Muscle layer of duodenum (tissue), 2 donors: Measurements from ENCODE around the gene RBM15.

Source experiments
- H3K27ac ChIP-seq: one replicate; pipeline ENCODE4 v1.7.0; 2013; ENCODE audit warnings: mild to moderate bottlenecking, low read length
- H3K27me3 ChIP-seq: one replicate; pipeline ENCODE4 v1.7.0; 2013; ENCODE audit warnings: low read depth, mild to moderate bottlenecking, control low read depth, low read length
- H3K36me3 ChIP-seq, 2 donors: one replicate each; pipeline ENCODE4 v1.7.0; 2013; ENCODE audit warnings: low read length in 2 of 2, control low read depth in 1 of 2, mild to moderate bottlenecking in 1 of 2; ENCODE audit not compliant: insufficient read depth in 2 of 2, control insufficient read depth in 1 of 2
- H3K4me1 ChIP-seq, 2 donors: one replicate each; pipeline ENCODE4 v1.7.0; 2013; ENCODE audit warnings: low read length in 2 of 2, mild to moderate bottlenecking in 2 of 2, control low read depth in 1 of 2, moderate library complexity in 1 of 2; ENCODE audit not compliant: insufficient read depth in 2 of 2, control insufficient read depth in 1 of 2
- H3K4me3 ChIP-seq, 2 donors: one replicate each; pipeline ENCODE4 v1.7.0; 2013; ENCODE audit warnings: low read length in 2 of 2, low read depth in 1 of 2, mild to moderate bottlenecking in 1 of 2
- H3K9me3 ChIP-seq, 2 donors: one replicate each; pipeline ENCODE4 v1.7.0; 2013; ENCODE audit warnings: low read length in 2 of 2, control low read depth in 1 of 2, mild to moderate bottlenecking in 1 of 2; ENCODE audit not compliant: control insufficient read depth in 1 of 2
- donor health status: healthy.

Gene RBM15

DNA sequence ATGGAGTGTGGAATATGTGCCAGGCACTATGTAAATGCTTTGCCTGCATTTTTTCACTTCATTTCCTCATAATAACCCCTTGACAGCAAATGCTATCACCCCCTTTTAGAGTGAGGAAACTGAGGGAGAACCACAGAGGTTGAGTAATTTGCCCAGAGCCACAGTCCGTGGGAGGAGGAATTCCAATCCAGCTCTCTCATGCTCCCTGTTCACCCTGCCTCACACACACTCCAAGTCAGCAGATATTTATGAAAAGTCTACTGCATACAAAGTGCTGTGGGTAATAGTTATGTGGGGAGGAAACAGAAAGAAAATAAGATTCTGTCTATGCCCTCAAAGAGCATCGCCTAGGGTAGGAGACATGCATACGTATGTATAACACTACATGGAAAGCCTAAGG lies 30.9 kb upstream of the RBM15 start:
- H3K4me1 ChIP-seq, result peaks cover 0 to 6% of the 10 kb centered on the region in 2 donors
- no peak overlapping the region for H3K4me3 ChIP-seq
- H3K27me3 ChIP-seq, result no peaks in the 10 kb centered on the region
- H3K27ac ChIP-seq, result no peak overlapping the region
- H3K9me3 ChIP-seq, result no peaks in the 10 kb centered on the region
- no peaks in the 10 kb centered on the region for H3K36me3 ChIP-seq

DNA sequence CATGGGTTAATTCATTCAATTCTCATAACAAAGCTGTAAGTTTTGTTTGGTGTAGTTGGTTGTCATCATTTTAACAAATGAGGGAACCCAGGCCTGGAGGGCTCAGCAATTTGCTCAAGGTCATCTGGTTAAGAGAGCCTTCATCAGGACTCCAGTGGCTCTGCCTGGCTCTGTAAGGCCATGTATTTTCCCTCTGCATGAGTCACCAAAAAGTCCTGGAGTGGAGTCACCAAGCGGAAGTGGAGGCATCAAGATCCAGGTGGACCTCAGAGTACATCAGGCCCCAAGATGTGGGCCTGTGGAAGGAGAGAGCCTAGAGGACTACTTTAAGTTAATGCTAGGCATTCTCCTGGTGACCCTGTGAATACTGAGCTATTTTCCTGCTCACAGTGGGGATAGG lies 30.0 kb upstream of the RBM15 start:
- Histone ChIP-seq H3K27ac (no peak overlapping the region), H3K36me3 (no peaks in the 10 kb centered on the region), H3K4me1 (peaks cover 0 to 6% of the 10 kb centered on the region in 2 donors)

DNA sequence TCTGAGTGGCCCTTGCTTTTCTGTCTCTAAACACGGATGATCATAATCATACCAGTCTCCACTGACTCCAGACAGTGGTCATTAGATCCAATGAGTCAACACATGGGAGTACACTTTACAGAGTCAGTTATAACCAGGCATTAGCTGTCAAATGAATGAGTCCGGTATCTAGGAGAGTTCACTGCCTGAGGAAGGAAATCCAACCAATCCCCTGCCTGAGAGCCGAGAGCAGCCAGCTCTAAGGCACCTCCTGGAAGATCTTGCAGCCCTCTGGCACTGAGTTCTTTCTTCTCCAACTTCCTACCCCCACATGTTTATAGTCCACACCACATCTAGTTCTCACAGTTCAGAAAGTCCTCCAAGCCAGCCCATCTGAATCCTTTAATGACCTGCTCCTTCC lies 29.4 kb upstream of the RBM15 start:
- no peaks in the 10 kb centered on the region for H3K36me3 ChIP-seq
- no peak overlapping the region for H3K4me3 ChIP-seq
- no peaks in the 10 kb centered on the region for H3K9me3 ChIP-seq
- H3K27me3 ChIP-seq, result no peaks in the 10 kb centered on the region
- peaks cover 0 to 6% of the 10 kb centered on the region in 2 donors for H3K4me1 ChIP-seq
- H3K27ac ChIP-seq, result no peak overlapping the region

More for the DNA sequence above, 30.0 kb upstream of the RBM15 start:
- H3K27me3 ChIP-seq, result no peaks in the 10 kb centered on the region
- H3K9me3 ChIP-seq, result no peaks in the 10 kb centered on the region
- no peak overlapping the region for H3K4me3 ChIP-seq

DNA sequence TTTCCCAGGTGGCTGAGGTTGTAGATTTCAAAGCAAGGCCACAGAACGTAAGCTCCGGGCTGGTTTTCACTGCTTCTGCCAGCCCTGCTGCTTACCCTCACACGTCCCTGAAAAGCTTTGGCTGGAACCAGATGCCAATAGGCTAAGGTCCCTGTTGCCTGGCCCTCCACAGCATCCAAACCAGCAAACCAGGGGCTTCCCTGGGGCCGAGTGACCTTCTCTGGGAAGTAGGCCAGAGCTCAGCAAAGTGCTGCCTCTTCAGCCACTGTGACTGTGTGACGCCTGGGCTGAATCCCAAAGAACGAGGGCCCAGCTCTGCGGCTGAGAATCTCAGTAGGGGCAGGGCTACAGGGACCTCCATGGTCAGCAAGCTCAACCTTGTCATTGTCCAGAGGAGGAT lies 28.9 kb upstream of the RBM15 start:
- peaks cover 0 to 6% of the 10 kb centered on the region in 2 donors for H3K4me1 ChIP-seq
- H3K27ac ChIP-seq, result no peak overlapping the region
- no peaks in the 10 kb centered on the region for H3K27me3 ChIP-seq
- no peak overlapping the region for H3K4me3 ChIP-seq
- H3K36me3 ChIP-seq, result no peaks in the 10 kb centered on the region
- no peaks in the 10 kb centered on the region for H3K9me3 ChIP-seq

DNA sequence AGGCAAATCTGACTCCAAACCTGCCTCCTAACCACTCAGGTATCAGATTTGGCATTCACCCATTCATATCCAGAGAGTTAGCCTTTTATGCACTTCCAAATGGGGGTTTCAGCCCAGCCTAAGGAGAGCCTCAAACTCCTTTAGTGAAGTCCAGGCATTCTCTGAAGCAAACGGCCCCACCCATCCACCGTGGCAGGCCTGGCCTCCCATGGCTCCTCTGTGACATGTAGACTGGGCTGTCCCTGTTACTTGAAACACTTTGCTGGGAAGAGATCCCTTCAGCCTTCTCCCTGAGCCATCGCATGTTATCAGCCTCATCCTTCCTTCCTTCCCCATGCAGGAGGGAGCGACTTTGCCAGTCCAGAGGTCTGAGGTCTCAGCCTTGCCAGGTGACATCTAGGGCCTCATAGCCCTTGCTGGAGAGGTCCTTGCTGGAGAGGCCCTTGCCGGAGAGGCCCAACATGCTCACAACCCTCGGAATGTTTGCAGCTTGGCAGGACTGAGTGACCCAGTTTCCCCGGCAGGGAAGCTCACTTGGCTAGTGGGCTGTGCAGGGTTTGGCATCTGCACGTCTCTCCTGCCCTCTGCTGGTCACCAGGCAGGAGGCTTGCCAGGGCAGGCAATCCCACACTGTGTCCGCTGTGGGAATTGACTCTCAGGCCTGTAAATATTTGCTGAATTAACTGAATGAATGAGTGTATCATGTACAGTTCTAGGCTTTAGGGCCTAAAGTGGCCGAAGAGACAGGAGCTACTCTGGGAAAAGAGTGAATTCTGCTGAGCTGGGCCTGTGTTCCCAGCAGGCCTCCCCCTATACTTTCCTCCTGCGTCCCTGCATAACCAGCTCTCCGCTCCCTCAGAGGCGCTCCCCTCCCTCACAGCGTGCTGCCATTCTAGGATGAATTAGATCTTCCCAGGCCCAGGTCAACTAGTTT lies 26.7 kb upstream of the RBM15 start:
- H3K27me3 ChIP-seq, result no peaks in the 10 kb centered on the region
- no peaks in the 10 kb centered on the region for H3K9me3 ChIP-seq
- H3K36me3 ChIP-seq, result no peaks in the 10 kb centered on the region
- H3K4me1 ChIP-seq, result peaks cover 0 to 6% of the 10 kb centered on the region in 2 donors
- no peak overlapping the region for H3K4me3 ChIP-seq
- H3K27ac ChIP-seq, result no peak overlapping the region

GRCh38 chr1:110316735-110317134 lies 22.4 kb upstream of the RBM15 start:
- Histone ChIP-seq H3K4me1 (no peaks in the 10 kb centered on the region), H3K27ac (no peak overlapping the region), H3K4me3 (no peak overlapping the region), H3K27me3 (no peaks in the 10 kb centered on the region), H3K9me3 (no peaks in the 10 kb centered on the region), H3K36me3 (no peaks in the 10 kb centered on the region)

GRCh38 chr1:110318046-110318445 lies 21.1 kb upstream of the RBM15 start:
- Histone ChIP-seq H3K4me1 (no peaks in the 10 kb centered on the region), H3K36me3 (no peaks in the 10 kb centered on the region), H3K9me3 (no peaks in the 10 kb centered on the region), H3K27ac (no peak overlapping the region), H3K4me3 (no peak overlapping the region), H3K27me3 (no peaks in the 10 kb centered on the region)

GRCh38 chr1:110319332-110320167 lies 19.6 kb upstream of the RBM15 start:
- H3K4me3 ChIP-seq, result no peak overlapping the region
- H3K27me3 ChIP-seq, result no peaks in the 10 kb centered on the region
- no peaks in the 10 kb centered on the region for H3K36me3 ChIP-seq
- H3K27ac ChIP-seq, result peak overlapping the region; percentile 11
- H3K4me1 ChIP-seq, result no peaks in the 10 kb centered on the region
- no peaks in the 10 kb centered on the region for H3K9me3 ChIP-seq

DNA sequence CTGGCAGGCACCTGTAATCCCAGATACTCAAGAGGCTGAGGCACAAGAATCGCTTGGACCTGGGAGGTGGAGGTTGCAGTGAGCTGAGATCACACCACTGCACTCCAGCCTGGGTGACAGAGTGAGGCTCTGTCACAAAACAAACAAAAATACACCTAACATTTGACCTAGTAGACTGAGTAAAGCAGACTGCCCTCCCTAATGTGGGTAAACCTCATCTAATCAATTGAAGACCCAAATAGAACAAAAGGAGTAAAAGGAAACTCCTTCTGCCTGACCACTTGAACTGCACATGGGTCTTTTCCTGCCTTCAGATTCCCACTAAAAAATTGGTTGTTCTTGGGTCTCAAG lies 19.0 kb upstream of the RBM15 start:
- no peaks in the 10 kb centered on the region for H3K4me1 ChIP-seq
- no peaks in the 10 kb centered on the region for H3K27me3 ChIP-seq
- no peaks in the 10 kb centered on the region for H3K9me3 ChIP-seq
- H3K4me3 ChIP-seq, result no peak overlapping the region
- no peaks in the 10 kb centered on the region for H3K36me3 ChIP-seq
- no peak overlapping the region for H3K27ac ChIP-seq

DNA sequence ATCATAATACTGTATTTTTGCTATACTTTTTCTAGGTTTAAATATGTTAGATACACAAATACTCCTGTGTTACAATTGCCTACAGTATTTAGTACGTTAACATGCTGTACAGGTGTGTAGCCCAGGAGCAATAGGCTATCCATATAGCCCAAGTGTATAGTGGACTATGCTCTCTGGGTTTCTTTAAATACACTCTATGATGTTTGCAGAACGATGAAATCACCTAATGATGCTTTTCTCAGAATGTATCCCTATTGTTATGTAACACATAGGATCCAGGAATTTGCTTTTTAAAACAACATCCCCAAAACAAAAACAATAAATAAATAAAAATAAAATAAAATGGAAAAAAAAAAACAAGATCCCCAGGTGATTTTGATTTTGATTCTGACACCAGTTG lies 18.1 kb upstream of the RBM15 start:
- Histone ChIP-seq H3K4me3 (no peak overlapping the region), H3K36me3 (no peaks in the 10 kb centered on the region), H3K27ac (no peak overlapping the region), H3K9me3 (no peaks in the 10 kb centered on the region), H3K4me1 (no peaks in the 10 kb centered on the region), H3K27me3 (no peaks in the 10 kb centered on the region)

DNA sequence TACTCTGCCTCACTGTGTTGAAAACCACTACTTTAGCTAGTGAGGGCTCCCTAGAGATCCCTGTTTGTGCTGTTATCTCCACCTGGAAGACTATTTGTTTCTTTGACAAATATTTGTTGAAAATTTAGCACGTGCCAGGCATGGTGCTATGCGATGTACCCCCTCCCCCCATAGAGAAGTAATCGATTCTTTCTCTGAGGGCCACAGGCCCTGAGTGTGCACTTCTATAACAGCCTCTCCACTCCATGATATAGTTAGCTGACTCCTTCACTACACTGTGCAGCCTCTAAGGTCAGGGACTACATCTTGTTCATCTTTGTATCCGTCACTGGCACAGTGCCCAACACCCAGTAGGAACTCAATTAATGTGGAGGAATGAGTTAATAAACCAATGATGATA lies 17.3 kb upstream of the RBM15 start:
- H3K4me3 ChIP-seq, result no peak overlapping the region
- no peaks in the 10 kb centered on the region for H3K4me1 ChIP-seq
- H3K27me3 ChIP-seq, result no peaks in the 10 kb centered on the region
- H3K36me3 ChIP-seq, result no peaks in the 10 kb centered on the region
- H3K9me3 ChIP-seq, result no peaks in the 10 kb centered on the region
- H3K27ac ChIP-seq, result no peak overlapping the region
